ENCODE results near the gene SH2D3A. TPM values are rescaled to one million over a fixed set of nuclear protein-coding genes. Genes with fewer than 3 reads are reported as not detected.

SH2D3A gene
- total and polyA plus RNA-seq, 8 donors: 6.9 to 27.6 (median 8.3) TPM

DNA sequence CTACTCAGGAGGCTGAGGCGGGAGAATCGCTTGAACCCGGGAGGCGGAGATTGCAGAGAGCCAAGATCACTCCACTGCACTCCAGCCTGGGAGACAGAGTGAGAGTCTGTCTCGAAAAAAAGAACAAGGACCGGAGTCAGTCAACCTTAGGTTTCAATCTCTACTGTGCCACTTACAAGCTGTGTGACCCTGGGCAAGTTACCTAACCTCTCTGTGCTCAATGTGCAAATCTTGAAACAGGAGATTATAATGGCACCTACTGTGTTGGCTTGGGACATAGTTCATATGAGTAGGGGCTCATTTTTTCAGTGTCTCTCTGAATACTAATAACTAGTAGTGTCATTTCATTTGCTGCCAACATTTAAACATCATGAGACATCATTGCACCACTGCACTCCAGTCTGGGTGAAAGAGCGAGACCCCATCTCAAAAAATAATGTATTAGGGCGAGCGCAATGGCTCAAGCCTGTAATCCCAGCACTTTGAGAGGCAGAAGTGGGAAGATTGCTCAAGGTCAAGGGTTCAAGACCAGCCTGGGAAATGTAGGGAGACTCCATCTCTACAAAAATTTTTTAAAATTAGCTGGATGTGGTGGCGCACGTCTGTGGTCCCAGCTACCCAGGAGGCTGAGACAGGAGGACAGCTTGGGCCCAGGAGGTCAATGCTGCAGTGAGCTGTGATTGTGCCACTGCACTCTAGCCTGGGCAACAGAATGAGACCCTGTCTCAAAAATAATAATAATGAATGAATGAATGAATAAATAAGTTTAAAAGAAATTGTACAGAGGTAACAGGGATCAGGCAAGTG, 52.3 kb downstream of the SH2D3A start:
- DNase-seq: peak in 1 of 4 donors; percentile 4
- Histone ChIP-seq H3K36me3 (peaks cover 0 to 22% of the 10 kb centered on the region in 2 donors), H3K27ac (no peak overlapping the region), H3K9me3 (no peaks in the 10 kb centered on the region), H3K4me3 (no peak overlapping the region), H3K27me3 (peaks cover 0 to 25% of the 10 kb centered on the region in 2 donors), H3K4me1 (no peaks in the 10 kb centered on the region)
- intact Hi-C loops (cut with DNase I): no loop called here
- TF ChIP-seq, protein P1, sequence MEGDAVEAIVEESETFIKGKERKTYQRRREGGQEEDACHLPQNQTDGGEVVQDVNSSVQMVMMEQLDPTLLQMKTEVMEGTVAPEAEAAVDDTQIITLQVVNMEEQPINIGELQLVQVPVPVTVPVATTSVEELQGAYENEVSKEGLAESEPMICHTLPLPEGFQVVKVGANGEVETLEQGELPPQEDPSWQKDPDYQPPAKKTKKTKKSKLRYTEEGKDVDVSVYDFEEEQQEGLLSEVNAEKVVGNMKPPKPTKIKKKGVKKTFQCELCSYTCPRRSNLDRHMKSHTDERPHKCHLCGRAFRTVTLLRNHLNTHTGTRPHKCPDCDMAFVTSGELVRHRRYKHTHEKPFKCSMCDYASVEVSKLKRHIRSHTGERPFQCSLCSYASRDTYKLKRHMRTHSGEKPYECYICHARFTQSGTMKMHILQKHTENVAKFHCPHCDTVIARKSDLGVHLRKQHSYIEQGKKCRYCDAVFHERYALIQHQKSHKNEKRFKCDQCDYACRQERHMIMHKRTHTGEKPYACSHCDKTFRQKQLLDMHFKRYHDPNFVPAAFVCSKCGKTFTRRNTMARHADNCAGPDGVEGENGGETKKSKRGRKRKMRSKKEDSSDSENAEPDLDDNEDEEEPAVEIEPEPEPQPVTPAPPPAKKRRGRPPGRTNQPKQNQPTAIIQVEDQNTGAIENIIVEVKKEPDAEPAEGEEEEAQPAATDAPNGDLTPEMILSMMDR (IDR thresholded peaks at IDR 0.05): no peak
- no peak for ATAC-seq

DNA sequence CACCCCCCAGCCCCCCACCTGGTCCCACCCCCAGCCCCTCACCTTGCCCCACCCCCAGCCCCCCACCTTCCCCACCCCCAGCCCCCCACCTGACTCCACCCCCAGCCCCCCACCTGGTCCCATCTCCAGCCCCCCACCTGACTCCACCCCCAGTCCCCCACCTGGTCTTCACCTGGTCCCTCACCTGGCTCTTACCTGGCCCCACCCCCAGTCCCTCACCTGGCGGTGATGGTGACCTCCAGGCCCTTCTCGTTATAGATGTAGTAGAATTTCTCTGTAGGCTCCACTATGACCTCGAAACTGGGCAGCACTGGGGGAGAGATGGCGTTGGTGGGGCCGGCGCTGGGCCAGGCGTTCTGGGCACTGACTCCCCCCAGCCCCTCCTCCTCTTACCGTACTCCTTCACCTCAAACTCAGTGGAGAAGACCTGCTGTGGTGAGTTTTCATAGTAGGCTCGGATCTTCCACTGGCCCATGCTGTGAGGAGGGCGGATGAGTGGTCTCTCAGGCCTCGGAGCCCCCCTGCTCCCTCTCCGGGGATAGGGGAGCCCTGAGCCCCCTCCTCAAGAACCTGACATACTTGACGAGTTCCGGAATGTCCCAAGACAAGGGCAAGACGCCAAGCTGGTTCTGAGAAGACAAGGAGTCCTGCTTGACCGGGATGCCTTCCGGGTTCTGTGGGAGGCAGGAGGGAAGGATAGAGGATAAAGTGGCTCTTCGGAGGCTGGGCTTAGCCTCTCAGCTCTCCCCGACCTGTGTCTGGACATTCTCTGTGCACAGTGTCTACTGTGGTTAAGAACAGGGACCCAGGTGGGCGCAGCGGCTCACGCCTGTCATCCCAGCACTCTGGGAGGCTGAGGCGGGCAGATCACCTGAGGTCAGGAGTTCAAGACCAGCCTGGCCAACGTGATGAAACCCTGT, 53.2 kb downstream of the SH2D3A start:
- intact Hi-C loops (cut with DNase I): no loop called here
- TF ChIP-seq, protein P1 (IDR thresholded peaks at IDR 0.05): no peak
- H3K36me3 ChIP-seq: peaks cover 0 to 22% of the 10 kb centered on the region in 2 donors

DNA sequence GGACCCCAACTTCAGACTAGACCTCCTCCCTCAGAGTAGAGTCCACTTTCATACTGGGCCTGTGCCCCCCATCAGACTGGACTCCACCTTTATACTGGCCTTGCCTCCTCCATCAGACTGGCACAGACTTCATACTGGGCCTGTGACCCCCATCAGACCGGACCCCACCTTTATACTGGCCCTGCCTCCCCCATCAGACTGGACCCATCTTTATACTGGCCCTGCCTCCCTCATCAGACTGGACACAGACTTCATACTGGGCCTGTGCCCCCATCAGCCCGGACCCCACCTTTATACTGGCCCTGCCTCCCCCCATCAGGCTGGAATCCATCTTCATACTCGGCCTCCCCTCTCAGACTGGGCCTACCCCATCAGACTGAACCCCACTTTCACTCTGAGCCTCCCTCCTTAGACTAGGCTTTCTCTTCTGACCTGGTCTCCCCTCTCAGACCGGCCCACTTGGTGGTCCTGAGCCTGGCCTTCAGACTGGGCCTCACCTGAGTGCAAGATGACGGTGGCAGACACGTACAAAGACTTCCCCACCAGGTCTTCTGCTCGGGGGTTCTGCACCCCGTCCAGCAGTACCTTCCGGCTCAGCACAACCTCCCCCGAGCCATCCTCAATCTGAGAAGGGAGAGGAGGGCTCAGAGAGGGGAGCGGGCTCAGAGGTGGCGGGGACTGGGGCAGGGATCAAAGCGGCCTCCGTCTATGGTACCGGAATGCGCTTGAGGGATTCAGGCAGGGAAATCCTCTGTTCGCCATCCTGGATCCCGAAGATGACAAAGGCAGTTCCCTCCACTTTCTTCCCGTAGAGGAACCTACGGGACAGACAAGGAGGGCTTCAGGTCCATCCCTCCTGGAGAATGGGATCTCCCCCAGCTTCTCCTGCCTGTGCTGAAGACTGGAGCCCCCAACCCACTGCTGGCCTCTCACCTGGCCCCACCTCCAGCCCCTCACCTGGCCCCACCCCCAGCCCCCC, 54.3 kb downstream of the SH2D3A start:
- no peaks in the 10 kb centered on the region for H3K4me1 ChIP-seq
- DNase-seq: peak in 1 of 4 donors; percentile 44
- ATAC-seq: no peak
- intact Hi-C loops (cut with DNase I): no loop called here
- H3K4me3 ChIP-seq: no peak overlapping the region
- TF ChIP-seq, protein P1 (IDR thresholded peaks at IDR 0.05): no peak
- no peaks in the 10 kb centered on the region for H3K9me3 ChIP-seq
- H3K36me3 ChIP-seq: peaks cover 0 to 23% of the 10 kb centered on the region in 2 donors
- peaks cover 0 to 41% of the 10 kb centered on the region in 2 donors for H3K27me3 ChIP-seq
- no peak overlapping the region for H3K27ac ChIP-seq

More for the DNA sequence above, 53.2 kb downstream of the SH2D3A start:
- Histone ChIP-seq H3K27me3 (peaks cover 0 to 31% of the 10 kb centered on the region in 2 donors), H3K9me3 (no peaks in the 10 kb centered on the region), H3K27ac (no peak overlapping the region), H3K4me3 (no peak overlapping the region), H3K4me1 (no peaks in the 10 kb centered on the region)
- DNase-seq (peak in 1 of 4 donors; percentile 36), ATAC-seq (no peak)

DNA sequence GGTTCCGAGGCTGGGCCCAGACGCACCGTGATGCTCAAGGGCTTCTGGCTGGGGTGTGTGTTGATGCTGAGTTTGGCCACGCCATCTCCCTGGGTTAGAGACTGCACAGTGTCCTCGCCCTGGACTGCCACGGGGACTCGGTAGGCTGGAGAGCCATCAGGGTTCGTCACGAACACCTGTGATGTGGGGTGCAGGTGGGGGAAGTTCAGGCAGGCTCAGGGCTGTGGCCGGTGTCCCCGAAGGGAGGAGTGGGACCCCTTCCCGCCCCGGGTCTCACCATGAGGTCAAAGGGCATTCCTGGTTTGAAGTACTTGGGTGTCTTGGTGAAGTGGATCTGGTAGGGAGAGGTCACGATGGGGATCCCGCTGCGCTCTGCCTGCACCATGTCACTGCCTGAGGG, 55.0 kb downstream of the SH2D3A start:
- TF ChIP-seq, protein P1 (IDR thresholded peaks at IDR 0.05): no peak
- ATAC-seq (no peak), DNase-seq (peak in 1 of 4 donors; percentile 58)
- Histone ChIP-seq H3K4me1 (no peaks in the 10 kb centered on the region), H3K9me3 (no peaks in the 10 kb centered on the region), H3K27ac (no peak overlapping the region), H3K36me3 (peaks cover 0 to 31% of the 10 kb centered on the region in 2 donors), H3K27me3 (peaks cover 0 to 47% of the 10 kb centered on the region in 2 donors), H3K4me3 (no peak overlapping the region)
- intact Hi-C loops (cut with DNase I): no loop called here

Data from left lung (tissue), 10 donors.